UCSD-AML1 (cell line): ENCODE measurements around the gene BRINP3.

Experiments
- DNase-seq: peaks from one replicate; lab custom pipeline; 2025; ENCODE audit not compliant: unreplicated experiment; lab: John Stamatoyannopoulos, UW

The BRINP3 gene

DNA sequence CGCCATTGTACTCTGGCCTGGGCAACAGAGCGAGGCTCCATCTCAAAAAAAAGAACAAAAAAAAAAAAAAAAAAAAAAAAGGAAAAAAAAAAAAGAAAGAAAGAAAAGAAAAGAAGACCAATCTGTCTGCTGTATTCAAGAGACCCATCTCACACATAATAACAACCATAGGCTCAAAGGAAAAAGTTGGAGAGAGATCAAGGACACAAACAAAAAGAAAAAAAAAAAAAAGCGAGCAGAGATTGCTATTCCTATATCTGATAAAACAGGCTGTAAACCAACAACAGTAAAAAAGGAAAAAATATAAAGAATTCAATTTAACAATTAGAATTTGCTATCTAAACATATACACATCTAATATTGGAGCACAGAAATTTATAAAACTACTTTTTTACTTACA, 150.4 kb downstream of the BRINP3 start:
- no peak for DNase-seq

DNA sequence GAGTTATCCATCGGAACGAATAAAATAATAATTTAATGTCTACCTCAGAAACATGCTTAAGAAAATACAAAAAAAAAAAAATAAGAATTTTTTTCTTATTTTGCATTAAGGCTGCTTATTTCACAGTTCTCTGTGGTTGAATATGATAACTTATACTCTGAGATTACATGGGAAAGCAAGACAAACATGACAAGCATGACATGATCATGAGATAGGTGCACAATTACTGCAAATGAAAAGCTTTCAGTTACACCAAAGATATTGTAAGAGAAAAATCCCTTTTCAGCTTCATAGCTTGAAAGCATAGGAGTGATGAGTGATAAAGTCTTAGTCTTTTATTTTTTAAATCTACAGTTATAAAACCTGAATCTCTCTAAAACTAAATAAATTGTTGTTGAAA, 154.1 kb downstream of the BRINP3 start:
- DNase-seq, result no peak

DNA sequence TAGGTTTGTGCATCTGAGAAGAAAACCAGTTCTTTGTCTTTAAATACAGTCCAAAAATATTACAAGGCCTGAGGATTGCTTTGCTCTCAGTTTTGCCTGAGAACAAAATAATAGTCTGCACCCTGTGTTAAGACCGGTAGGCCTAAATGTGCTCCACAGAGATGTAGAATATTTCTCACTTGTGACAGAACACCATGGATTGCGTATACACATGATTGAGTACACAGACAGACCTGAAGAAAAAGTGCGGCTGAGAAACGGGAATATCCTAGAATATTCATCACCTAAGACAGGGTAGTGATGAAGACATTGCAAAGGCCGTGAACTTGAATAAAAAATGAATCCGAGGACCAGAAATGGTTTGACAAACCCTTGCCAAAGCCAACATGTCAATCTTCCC, 155.4 kb downstream of the BRINP3 start:
- DNase-seq, result no peak

DNA sequence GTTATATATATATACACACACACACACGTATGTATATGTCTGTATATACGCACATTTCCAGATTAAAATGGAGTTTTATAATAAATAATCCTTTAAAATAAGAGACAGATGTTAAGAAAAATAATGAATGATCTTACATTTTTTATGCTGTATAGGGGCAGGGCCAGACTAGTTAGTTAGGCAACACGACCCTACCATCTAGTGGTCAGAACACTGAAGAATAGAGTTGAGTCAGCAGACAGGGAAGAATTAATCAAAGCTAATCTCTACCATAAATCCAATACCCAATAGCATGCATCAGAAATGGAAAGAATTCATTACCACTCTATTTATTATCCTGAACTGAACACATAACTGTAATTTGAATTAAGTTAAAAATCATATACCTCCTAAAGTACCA, 156.7 kb downstream of the BRINP3 start:
- no peak for DNase-seq

DNA sequence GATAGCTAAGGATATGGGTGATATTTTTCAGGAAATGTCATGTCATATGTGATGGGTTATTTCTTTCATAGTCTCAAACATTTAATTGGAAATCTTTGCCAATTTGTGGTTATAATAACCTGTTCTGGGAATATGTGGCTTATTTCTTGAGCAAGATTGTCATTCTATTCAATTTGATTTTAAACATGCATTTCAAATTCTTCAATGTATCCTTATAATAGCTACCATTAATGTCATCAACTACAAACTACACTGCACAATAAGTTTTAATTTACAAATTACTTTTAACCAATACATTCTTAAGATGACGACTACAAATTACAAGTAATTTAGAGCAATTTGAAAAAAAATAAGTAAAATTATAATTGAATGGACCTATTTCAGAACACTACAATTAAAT, 164.9 kb downstream of the BRINP3 start:
- no peak for DNase-seq

DNA sequence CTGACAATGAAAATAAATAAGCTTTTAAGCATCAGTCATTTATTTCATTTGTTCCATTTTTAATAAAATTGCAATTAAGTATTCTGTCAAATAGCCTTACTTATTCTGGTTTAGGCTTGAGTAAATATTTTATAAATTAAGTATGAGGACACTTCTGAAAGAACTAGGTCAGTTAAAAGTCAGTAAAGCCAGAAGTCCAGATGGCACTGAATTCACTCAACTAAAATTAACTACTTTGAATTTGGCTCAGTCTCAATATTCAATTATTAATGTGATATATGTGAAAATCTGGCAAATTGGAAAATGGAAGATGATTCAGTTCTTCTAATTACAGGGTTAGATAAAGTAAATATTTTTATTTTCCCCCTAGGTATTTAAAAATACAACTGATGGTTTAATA, 174.2 kb downstream of the BRINP3 start:
- DNase-seq, result no peak

DNA sequence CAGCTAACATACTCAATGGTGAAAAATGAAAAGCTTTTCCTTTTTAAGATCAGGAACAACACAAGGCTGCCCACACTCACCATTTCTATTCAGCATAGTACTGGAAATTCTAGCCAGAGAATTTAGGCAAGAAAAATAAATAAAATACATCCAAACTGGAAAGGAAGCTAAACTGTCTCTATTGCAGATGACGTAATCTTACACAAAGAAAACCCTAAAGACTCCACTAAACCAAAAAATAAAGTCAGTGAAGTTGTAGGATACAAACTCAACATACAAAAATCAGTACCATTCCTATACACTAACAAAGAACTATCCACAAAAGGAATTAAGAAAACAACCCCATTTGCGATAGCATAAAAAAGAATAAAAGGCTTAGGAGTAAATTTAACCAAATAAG, 181.2 kb downstream of the BRINP3 start:
- DNase-seq, result no peak

DNA sequence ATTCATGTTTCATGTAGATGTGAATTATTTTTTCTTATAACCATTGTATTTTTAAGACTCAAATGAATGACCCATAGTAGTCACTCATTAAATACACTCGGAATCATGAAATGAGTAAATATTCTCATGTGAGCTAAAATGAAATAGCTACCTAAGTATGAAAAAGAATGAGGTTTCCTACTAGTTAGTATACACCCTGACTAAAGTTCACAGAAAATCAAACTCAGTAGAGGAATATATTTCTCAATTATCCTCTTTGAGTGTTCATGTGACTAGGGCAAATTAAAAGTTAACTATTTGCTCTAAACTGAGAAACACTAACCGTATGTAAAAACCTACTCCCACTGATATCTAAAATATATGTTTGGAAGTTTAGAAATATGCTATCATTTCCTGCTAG, 187.8 kb downstream of the BRINP3 start:
- DNase-seq, result no peak

DNA sequence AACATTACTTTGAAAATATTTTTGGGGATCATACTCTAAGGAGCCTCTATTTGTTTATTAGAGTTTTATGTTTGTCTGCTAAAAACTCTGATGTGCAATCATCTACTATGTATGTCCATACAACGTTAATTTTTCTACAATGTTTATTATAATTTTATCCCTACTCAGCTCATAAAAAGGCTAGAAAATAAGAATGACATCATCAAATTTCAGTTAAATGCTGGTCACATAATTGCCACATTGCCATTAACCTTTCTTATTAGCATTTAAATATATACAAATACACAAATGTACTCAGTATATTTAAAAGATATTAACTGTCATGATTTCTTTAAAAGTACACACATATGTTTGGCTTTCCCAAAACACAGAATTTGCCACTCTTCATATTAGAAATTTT, 191.6 kb downstream of the BRINP3 start:
- DNase-seq, result no peak

DNA sequence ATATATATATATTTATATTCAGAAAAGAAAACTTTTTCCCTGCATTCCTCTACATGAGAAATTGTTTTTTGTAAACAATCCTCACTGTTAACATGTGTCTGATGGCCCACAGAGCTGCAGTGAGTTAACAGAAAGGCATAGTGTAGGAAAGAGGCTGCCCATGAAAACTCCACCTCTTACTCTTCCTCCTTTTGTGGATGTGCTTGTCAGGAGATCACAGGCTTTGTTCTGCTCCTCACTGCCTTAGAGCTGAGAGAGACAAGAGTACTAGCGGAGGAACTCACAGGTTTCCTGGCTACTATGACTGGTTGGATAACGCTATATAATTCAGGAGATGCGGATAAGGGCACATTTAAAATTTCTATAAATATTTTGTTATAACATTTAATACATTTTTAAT, 200.6 kb downstream of the BRINP3 start:
- DNase-seq, result no peak

DNA sequence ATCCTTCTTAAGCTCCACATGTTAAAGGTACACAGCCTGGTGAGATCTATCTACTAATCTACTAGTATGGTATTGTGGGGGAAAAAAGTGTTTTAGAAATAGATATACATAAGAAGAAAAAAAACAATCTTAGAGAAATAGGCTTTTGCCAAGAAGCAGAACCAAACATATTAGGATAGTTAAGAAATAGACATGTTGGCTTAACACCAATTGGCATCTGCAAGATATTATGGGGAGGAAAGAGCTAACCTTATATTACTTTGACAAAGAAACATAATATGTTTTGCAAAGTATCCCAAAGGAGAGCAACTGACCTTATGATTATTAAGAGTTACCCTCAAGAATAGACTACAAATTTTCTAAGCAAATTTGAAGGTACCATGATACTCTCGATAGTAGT, 202.9 kb downstream of the BRINP3 start:
- DNase-seq, result no peak

DNA sequence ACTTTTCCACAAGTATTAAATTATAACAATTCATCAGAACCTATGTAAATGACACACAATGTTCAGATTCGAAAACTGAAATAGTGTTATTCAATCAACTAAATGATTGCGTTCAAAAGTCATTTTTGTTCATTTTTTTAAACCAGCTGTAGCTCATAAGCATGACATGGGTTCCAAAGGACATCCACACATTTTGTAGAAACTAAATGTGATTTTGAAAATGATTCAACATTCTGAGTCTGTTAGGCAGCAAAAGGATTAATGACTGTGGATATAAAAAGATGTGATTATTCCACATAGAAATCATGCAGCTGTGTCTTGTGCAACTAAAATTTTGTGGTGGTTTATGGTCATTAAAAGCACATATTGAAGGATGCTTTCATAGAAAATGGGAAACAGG, 204.5 kb downstream of the BRINP3 start:
- DNase-seq, result no peak

DNA sequence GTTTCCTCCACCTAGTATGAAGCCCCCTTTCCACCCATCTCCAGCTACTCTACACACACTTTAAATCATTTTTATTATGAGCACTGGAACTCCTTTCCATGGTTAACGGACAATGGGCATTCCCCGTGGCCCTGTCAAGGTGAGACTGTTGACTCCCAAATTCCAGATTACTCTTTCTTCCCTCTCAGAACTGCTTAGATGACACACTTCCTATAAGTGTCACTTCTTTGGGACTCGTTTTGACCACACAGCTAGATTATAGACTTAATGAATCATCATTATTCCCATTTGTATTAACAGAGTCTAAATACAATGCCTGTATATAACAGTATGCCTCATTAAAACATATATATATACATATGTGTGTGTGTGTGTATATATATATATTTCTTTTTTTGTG, 215.1 kb downstream of the BRINP3 start:
- DNase-seq, result no peak

DNA sequence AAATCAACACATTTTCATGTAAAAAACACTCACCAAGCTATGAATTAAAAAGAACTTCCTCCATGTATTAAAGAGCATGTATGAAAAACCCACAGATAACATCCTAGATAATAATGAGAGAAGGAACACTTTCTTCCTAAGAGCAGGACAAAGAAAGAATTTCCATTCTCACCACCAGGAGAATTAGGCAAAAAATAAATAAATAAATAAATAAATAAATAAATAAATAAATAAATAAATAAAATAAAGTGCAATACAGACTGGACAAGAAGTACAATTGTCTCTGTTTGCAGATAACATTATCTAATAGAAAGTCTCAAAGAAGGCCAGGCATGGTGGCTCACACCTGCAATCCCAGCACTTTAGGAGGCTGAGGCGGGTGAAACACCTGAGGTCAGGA, 218.2 kb downstream of the BRINP3 start:
- no peak for DNase-seq

DNA sequence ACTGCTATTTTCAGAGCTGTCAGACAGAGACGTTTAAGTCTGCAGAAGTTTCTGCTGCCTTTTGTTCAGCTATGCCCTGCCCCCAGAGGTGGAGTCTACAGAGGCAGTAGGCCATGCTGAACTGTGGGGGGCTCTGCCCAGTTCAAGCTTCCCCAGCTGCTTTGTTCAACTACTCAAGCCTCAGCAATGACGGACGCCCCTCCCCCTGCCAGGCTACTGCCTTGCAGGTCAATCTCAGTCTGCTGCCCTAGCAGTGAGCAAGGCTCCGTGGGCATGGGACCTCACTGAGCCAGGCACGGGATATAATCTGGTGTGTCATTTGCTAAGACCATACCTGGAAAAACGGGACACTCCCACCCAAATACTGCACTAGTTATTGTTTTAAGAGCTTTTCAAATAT, 219.7 kb downstream of the BRINP3 start:
- DNase-seq, result no peak

DNA sequence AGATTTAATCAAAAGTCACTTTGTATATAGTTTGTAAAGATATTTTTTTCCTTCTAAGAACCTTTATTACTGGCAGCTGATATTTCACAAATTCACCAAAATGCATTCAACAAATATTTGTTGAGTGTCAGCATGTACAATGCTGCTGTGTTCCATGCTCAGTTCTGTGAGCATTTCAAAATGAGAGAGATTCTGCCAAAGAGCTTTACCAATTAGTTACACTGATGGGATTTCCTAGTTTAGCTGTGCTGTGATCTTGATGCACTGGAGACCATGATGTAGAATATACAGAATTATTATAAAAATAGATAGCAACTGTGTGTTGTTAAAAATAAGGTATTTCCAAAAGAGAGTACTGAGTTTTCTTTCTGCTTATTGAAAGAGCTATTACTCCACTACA, 225.6 kb downstream of the BRINP3 start:
- no peak for DNase-seq

DNA sequence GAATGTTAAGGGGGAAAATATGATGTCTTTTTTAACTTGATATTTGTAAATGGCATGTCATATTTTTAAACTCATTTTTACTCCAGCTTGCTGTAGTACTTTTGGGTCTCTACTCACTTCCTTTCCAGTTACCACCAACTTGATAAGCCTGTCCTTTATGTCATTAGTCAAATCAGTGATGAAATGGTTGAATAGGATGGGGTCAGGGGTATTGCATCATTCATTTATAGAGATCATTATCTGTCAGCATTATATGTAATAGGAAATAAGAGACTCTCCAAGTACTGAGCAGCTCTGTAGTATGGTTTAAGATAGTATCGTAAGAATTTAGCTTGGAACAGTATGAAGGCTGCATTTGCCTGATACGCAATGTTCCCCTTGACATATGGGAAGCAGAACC, 227.3 kb downstream of the BRINP3 start:
- DNase-seq, result no peak

DNA sequence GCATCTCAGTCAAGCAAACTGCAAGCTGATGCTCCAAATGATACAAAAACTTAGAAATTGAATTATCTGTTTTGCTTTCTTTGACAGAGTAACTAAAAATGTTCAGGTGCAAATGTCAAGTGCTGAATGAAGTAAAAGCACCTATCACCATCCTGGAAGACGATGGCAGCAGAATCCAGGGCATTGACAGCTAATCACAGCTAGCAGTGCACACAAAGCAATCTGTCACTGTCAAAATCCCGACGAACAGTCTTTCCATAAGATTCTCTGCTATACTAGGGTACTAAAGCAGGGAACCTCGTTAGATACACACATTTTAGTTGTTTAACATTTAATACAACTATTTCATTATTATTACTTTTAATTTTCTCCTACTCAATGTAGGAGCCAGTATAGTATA, 233.3 kb downstream of the BRINP3 start:
- DNase-seq, result no peak

DNA sequence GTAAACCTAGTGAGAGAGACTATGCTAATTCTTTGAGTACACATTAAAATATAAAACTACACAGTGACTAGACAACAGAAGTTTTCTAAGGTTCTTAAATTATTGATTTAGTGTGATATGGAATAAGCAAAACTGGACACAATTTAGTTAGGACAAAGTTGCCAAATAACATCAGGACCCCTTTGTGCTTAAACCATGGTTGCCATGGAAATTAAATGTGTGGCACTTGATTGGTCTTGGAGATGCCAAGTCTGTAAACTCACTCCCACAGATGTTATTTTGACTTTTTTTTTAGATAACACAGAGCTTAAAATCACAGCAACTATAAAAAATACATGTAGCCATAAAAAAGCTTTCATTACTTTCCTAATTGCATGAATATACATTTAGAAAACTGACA, 234.6 kb downstream of the BRINP3 start:
- DNase-seq, result no peak

DNA sequence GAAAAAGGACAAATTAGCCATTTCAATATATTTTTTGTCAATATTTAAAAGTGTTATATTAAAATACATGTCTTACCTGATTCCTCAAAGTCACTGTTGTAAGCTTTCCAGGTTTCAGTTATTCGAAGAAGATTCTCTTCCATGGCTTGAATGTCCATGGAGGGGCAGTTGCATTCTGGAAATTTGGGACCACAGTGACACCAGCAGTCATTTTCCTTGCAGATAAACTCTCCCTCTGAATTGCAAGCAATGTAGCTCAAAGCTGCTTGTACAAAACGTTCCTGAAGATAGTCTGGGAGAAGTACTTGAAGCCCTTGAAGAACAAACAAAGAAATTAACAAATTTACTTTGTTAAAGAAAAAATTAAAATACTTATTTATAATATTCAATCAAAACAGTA, 251.7 kb downstream of the BRINP3 start:
- DNase-seq, result no peak

DNA sequence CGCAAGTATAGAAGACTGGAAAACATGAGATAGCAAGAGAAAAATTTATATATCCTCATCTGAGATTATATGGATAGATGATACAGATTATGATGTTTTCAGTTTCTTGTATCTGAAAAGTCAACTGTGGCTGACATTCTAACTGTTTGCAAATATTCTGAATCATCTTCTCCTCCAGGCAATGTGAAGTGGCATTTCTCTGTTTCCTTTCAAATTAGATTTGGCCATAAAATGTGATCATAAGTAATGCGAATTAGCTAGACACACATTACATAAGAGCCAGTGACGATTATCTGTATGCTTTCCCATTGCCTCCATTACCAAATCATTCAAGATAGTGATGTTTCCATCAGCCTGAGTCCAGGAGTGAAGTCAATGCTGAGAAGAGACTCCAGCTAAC, 265.2 kb downstream of the BRINP3 start:
- no peak for DNase-seq

DNA sequence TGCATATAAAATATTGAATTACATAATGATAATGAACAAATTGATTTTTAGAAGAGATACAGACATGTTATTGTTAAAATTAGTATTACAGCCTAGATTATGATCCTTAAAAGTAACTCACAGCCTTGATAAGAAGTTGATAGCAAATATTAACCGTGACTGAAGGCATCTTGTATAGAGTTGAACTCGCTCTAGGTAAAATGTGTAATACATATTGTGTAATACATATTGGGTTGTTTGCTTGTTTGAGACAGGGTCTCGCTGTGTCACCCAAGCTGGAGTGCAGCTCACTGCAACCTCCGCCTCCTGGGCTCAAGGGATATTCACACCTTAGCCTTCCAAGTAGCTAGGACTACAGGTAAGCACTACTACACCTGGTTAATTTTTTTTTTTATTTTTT, 269.9 kb downstream of the BRINP3 start:
- DNase-seq, result no peak

DNA sequence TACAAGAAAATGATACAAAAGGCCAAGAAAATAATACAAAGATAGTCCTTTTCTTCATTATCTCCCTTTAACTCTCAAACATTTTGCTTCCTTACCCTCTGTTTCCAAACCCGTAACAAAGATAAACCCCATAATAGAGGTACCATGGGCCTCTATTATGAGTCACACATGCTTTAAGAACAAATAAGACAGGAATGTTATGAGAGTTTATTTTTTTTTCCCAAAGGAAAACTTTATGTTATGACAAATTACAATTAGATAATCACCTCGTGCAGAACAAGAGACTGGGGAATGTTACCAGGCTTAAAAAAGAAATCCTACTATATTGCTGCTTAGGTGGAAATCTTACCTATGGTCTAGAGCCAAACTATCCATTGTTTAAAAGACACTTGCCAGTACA, 272.0 kb downstream of the BRINP3 start:
- no peak for DNase-seq

DNA sequence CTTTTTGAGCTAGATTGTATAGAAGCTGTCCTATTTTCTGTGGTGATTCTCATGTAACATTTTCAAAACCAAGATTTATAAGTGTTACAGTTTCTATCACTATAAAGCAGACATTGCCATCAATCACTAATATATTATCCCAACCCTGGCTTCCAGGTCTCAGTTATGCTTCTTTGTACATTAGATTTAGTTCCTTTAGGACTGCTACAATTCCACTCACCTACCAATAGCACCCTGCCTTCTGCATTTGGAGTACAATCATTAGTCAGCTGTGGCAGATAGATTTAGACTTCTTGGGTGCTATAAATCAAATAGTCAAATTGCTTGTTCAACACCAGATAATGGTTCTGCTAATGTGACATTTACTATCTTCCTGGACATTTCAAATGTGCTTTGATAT, 281.6 kb downstream of the BRINP3 start:
- DNase-seq, result no peak
